ENCODE results near the gene ZSCAN23. TPM values are rescaled to one million over a fixed set of nuclear protein-coding genes. Genes with fewer than 3 reads are reported as not detected.
A peak's percentile ranks its signal among the peaks of the same experiment; 100 is the strongest.

ZSCAN23 gene
- total and polyA plus RNA-seq, 9 of the 15 experiments (the other 6 are each of a cell fraction or from before 2014, with no cell fraction given) = 0.05 to 0.29 (median 0.21) TPM; not detected in 1

GRCh38 chr6:28480253-28480932 lies 37.1 kb upstream of the ZSCAN23 start (continued):
- TF ChIP-seq DPF2 (IDR thresholded peaks at IDR 0.05) (peak; percentile 96), SMARCA4 (IDR thresholded peaks at IDR 0.05) (peak; percentile 91), ZNF644 (tag; IDR thresholded peaks at IDR 0.05; ENCODE audit: low read depth) (0 out of 2 replicates have a peak, but pooled peaks have one; percentile 34), JUN (IDR thresholded peaks at IDR 0.05; ENCODE audit: borderline replicate concordance, low read depth, low read length) (peak; percentile 88), JUN (CRISPR knock-in tag; IDR thresholded peaks at IDR 0.05; ENCODE audit: borderline replicate concordance) (no peak), ZNF79 (CRISPR knock-in tag; IDR thresholded peaks at IDR 0.05; ENCODE audit: low read depth) (no peak), DACH1 (IDR thresholded peaks at IDR 0.05; ENCODE audit: partially characterized antibody) (no peak), GABPB1 (CRISPR knock-in tag; IDR thresholded peaks at IDR 0.05) (peak; percentile 38; the same call in 1 of the 2 replicates), NCOA1 (IDR thresholded peaks at IDR 0.05; ENCODE audit: low read depth) (peak; percentile 76; the same call in 1 of the 2 replicates), RCOR1 (IDR thresholded peaks at IDR 0.05; ENCODE audit: borderline replicate concordance in 1 of 2, low read depth in 2 of 2, low read length in 2 of 2) (peak; percentile 21 to 75; a peak in 2 of 4 replicates), TAL1 (IDR thresholded peaks at IDR 0.05) (peak; percentile 85), ZNF316 (IDR thresholded peaks at IDR 0.05) (peak; percentile 96), ZNF24 (IDR thresholded peaks at IDR 0.05) (0 out of 2 replicates have a peak, but pooled peaks have one; percentile 44), ZNF639 (CRISPR knock-in tag; conservative IDR thresholded peaks at IDR 0.05 in 1 of 2, IDR thresholded peaks at IDR 0.05 in 1 of 2) (0 out of 4 replicates have a peak, but pooled peaks of 1 of the 2 experiments have one; percentile 51), ATF1 (CRISPR knock-in tag; IDR thresholded peaks at IDR 0.05) (no peak), ATF1 (tag; IDR thresholded peaks at IDR 0.05) (peak; percentile 72), NCOR1 (IDR thresholded peaks at IDR 0.05) (peak; percentile 79), CC2D1A (IDR thresholded peaks at IDR 0.05) (0 out of 2 replicates have a peak, but pooled peaks have one; percentile 32), ZNF75A (CRISPR knock-in tag; IDR thresholded peaks at IDR 0.05) (peak; percentile 58; the same call in 1 of the 2 replicates), CREBBP (IDR thresholded peaks at IDR 0.05; ENCODE audit: low read depth, low read length) (no peak), MTA1 (IDR thresholded peaks at IDR 0.05; ENCODE audit: borderline replicate concordance) (peak; percentile 57; the same call in 1 of the 2 replicates), KDM1A (IDR thresholded peaks at IDR 0.05) (peak; percentile 52 to 55; a peak in 3 of 4 replicates), NFXL1 (CRISPR knock-in tag; IDR thresholded peaks at IDR 0.05) (no peak), CBFA2T3 (IDR thresholded peaks at IDR 0.05) (peak; percentile 86), RNF2 (IDR thresholded peaks at IDR 0.05) (peak; percentile 35; the same call in 1 of the 2 replicates), MEF2D (tag; conservative IDR thresholded peaks at IDR 0.05; ENCODE audit: low read depth) (no peak), HDAC1 (IDR thresholded peaks at IDR 0.05) (peak in 1 of 2 experiments; percentile 77; a peak in 2 of 4 replicates), KLF13 (tag; IDR thresholded peaks at IDR 0.05; ENCODE audit: borderline replicate concordance, low read depth) (no peak), MYC (IDR thresholded peaks at IDR 0.05; ENCODE audit: low read depth, low read length) (peak; percentile 55; the same call in 1 of the 2 replicates), MYC (CRISPR knock-in tag; IDR thresholded peaks at IDR 0.05; ENCODE audit: borderline replicate concordance, low read depth) (no peak)
